Thyroid gland (tissue), 4 donors: ENCODE measurements around the gene COL21A1. TPM values are rescaled to one million over a fixed set of nuclear protein-coding genes. Genes with fewer than 3 reads are reported as not detected.

Experiments used
- DNase-seq, 2 donors: peaks; one replicate each; pipeline ENCODE4 v3.0.0-alpha.2; 2019
- H3K27ac ChIP-seq, 3 donors: fragments of 200-600 bp; sonication (generic); 1 replicate in 2 of 3; 2 replicates in 1 of 3; pipeline ENCODE4 v1.5.1; 2016 to 2019; ENCODE audit warnings: mild to moderate bottlenecking in 1 of 3, moderate library complexity in 1 of 3
- H3K27me3 ChIP-seq: fragments of 200-600 bp; sonication (generic); one replicate; pipeline ENCODE4 v1.5.1; 2019
- H3K36me3 ChIP-seq, 2 donors: fragments of 200-600 bp; sonication (generic); one replicate each; pipeline ENCODE4 v1.5.1; 2016 to 2019
- H3K4me1 ChIP-seq, 2 donors: fragments of 200-600 bp; sonication (generic); one replicate each; pipeline ENCODE4 v1.5.1; 2017 to 2019
- H3K4me3 ChIP-seq, 3 donors: fragments of 200-600 bp; sonication (generic); replicated peaks in 1 of 3; 1 replicate in 2 of 3; 2 replicates in 1 of 3; pipeline ENCODE4 v1.5.1; 2016; ENCODE audit warnings: mild to moderate bottlenecking in 1 of 3
- H3K9me3 ChIP-seq: fragments of 200-600 bp; sonication (generic); one replicate; pipeline ENCODE4 v1.5.1; 2017
- CTCF ChIP-seq, 6 experiments: fragments of 200-600 bp in 3 of 6; fragments of 450-650 bp in 3 of 6; sonication (generic) in 3 of 6; IDR thresholded peaks; one replicate each; pipeline ENCODE4 v1.5.1; 2016 to 2019; ENCODE audit warnings: antibody characterized with exemption in 6 of 6, mild to moderate bottlenecking in 2 of 6, inconsistent platforms in 1 of 6, moderate library complexity in 1 of 6
- POLR2A ChIP-seq, 2 donors: fragments of 450-650 bp; IDR thresholded peaks; one replicate each; pipeline ENCODE4 v1.6.1; 2017; ENCODE audit warnings: antibody characterized with exemption in 2 of 2, mild to moderate bottlenecking in 2 of 2, moderate library complexity in 1 of 2
- WGBS, 2 donors: methylation state at CpG; one replicate each; pipeline ENCODE4 v1.1.5; 2017; 5-methylcytosine and 5-hydroxymethylcytosine counted together
- intact Hi-C: fragments of 100-400 bp; cut with DNase I; formaldehyde crosslinking; loops from one replicate; pipeline ENCODE4 v1.15.1; 2023
- total RNA-seq, 4 donors: library from RNA; depleted of rRNA; stranded (reverse); fragments of >200 nt; gene quantifications; one replicate each; pipeline ENCODE4 v1.2.3, GENCODE V29; 2016

The COL21A1 gene
- total RNA-seq, 4 donors from 2014 or later, result 1.6 to 8.8 (median 3.0) TPM

- no peak for DNase-seq
- H3K27ac ChIP-seq, result no peak overlapping the region
- no peaks in the 10 kb centered on the region for H3K36me3 ChIP-seq
- no peak overlapping the region for H3K4me3 ChIP-seq
- no peaks in the 10 kb centered on the region for H3K9me3 ChIP-seq
- intact Hi-C loops, result no loop called here
- no peak for TF ChIP-seq POLR2A (IDR thresholded peaks at IDR 0.05)
- H3K4me1 ChIP-seq, result no peaks in the 10 kb centered on the region
- WGBS, 2 donors, result 73 to 74% methylated on average over 2 of the region's 2 CpGs
- no peaks in the 10 kb centered on the region for H3K27me3 ChIP-seq
Measured at GRCh38 chr6:56156643-56157042, 90.7 kb downstream of the COL21A1 start.

DNA sequence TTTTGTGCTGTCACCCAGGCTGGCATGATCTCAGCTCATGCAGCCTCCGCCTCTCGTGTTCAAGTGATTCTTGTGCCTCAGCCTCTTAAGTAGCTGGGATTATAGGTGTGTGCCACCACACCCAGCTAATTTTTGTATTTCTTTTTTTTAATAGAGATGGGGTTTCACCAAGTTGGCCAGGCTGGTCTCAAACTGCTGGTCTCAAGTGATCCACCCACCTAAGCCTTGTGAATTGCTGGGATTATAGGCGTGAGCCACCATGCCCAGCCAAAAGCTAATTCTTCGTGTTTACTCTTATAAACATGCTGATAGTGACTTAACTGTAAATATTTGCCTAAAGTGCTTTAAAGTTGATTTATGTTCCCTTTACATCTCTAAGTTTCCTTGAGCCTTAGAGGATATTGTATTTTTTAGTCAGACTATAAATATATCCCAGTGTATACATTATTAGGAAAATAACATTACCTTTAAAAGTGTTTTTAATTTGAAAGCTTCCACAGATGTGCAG lies 91.7 kb downstream of the COL21A1 start:
- intact Hi-C loops, result no loop called here
- no peak for TF ChIP-seq POLR2A (IDR thresholded peaks at IDR 0.05)
- Histone ChIP-seq H3K36me3 (no peaks in the 10 kb centered on the region), H3K4me3 (no peak overlapping the region), H3K4me1 (no peaks in the 10 kb centered on the region), H3K27ac (no peak overlapping the region), H3K27me3 (no peaks in the 10 kb centered on the region), H3K9me3 (no peaks in the 10 kb centered on the region)
- no peak for DNase-seq
- WGBS, 2 donors, result 80 to 82% methylated on average over 4 of the region's 4 CpGs

GRCh38 chr6:56154076-56154475 lies 93.3 kb downstream of the COL21A1 start:
- Histone ChIP-seq H3K4me1 (no peaks in the 10 kb centered on the region), H3K27ac (no peak overlapping the region), H3K36me3 (no peaks in the 10 kb centered on the region), H3K27me3 (no peaks in the 10 kb centered on the region), H3K9me3 (no peaks in the 10 kb centered on the region), H3K4me3 (no peak overlapping the region)
- no peak for DNase-seq
- TF ChIP-seq POLR2A (IDR thresholded peaks at IDR 0.05) (no peak), CTCF (IDR thresholded peaks at IDR 0.05) (no peak)
- intact Hi-C loops, result no loop called here

DNA sequence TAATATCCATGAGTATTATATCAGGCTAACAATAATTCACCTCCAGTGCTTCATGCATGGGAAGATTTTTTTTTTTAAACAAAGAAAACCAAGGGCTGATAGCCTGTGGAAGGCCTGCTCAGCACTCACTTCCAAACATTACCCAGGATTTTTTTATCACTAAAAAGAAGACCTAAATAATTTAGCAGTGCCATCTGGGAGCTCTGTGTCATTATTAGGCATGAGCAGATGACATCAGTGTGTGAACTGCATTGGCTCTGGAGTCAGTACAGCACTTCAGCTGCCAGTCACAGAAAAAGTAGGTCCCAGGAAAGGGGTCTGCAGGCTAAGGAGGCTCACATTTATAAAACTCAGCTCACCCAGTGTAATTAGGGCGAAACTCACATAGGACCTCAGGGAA lies 94.8 kb downstream of the COL21A1 start:
- DNase-seq, result no peak
- intact Hi-C loops, result no loop called here
- no peak overlapping the region for H3K27ac ChIP-seq
- H3K4me3 ChIP-seq, result no peak overlapping the region
- no peaks in the 10 kb centered on the region for H3K27me3 ChIP-seq
- no peak for TF ChIP-seq CTCF (IDR thresholded peaks at IDR 0.05)
- no peak for TF ChIP-seq POLR2A (IDR thresholded peaks at IDR 0.05)
- no peaks in the 10 kb centered on the region for H3K9me3 ChIP-seq
- 95 to 97% methylated on average over 1 of the region's 1 CpG for WGBS, 2 donors
- no peaks in the 10 kb centered on the region for H3K4me1 ChIP-seq
- H3K36me3 ChIP-seq, result no peaks in the 10 kb centered on the region

- no peak for DNase-seq
- intact Hi-C loops, result no loop called here
- Histone ChIP-seq H3K36me3 (no peaks in the 10 kb centered on the region), H3K27ac (no peak overlapping the region), H3K4me1 (no peaks in the 10 kb centered on the region), H3K4me3 (no peak overlapping the region), H3K9me3 (no peaks in the 10 kb centered on the region), H3K27me3 (no peaks in the 10 kb centered on the region)
- 70 to 87% methylated on average over 3 of the region's 3 CpGs for WGBS, 2 donors
- TF ChIP-seq CTCF (IDR thresholded peaks at IDR 0.05), result no peak
- TF ChIP-seq POLR2A (IDR thresholded peaks at IDR 0.05), result no peak
Measured at GRCh38 chr6:56151609-56152224, 95.7 kb downstream of the COL21A1 start.

- TF ChIP-seq POLR2A (IDR thresholded peaks at IDR 0.05), result no peak
- intact Hi-C loops, result no loop called here
- H3K4me3 ChIP-seq, result no peak overlapping the region
- H3K27me3 ChIP-seq, result no peaks in the 10 kb centered on the region
- no peak overlapping the region for H3K27ac ChIP-seq
- DNase-seq, result no peak
- no peaks in the 10 kb centered on the region for H3K4me1 ChIP-seq
- no peaks in the 10 kb centered on the region for H3K9me3 ChIP-seq
- no peaks in the 10 kb centered on the region for H3K36me3 ChIP-seq
- WGBS, 2 donors, result 51 to 57% methylated on average over 2 of the region's 2 CpGs
Measured at GRCh38 chr6:56148488-56149186, 98.7 kb downstream of the COL21A1 start.
